Activated CD8-positive, alpha-beta memory T cell treated with anti-CD3 and anti-CD28 coated beads, Interleukin-2, amount 50 U/mL, for 24 hours (primary cell): ENCODE results near the gene PHETA2.
A peak's percentile ranks its signal among the peaks of the same experiment; 100 is the strongest.
"Not testable (repeated sequence)": the region's sequence is repeated elsewhere in the genome, so short reads cannot be mapped to it uniquely, and the experiment has no call there.

Experiments used
- DNase-seq: peaks from one replicate; pipeline ENCODE4 v3.0.0-alpha.2; 2020; ENCODE audit errors: extremely low read depth

Gene PHETA2

DNA sequence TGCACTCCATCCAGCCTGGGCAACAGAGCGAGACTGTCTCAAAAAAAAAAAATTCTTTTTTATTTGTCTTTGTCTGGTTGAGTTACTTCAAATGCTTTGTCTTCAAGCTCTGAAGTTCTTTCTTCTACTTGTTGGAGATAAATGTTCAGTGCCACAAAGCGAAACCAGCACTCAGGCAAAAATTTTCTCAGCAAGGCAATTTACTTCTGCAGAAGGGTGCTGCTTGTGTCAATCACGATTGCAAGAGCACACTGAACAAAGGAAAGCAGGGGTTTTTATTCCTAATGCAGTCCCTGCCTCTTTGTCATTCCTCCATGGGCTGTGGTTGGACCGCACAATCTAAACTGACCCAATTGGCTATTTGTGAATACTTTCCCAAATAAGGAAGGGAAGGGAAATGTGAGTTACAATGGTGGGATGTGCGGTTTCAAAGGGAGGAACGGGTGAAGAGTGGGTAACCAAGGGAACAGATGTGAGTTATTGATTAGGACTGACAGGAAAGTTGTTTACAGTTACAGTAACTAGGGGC is 30.3 kb downstream of the PHETA2 start:
- DNase-seq: not testable (repeated sequence)

DNA sequence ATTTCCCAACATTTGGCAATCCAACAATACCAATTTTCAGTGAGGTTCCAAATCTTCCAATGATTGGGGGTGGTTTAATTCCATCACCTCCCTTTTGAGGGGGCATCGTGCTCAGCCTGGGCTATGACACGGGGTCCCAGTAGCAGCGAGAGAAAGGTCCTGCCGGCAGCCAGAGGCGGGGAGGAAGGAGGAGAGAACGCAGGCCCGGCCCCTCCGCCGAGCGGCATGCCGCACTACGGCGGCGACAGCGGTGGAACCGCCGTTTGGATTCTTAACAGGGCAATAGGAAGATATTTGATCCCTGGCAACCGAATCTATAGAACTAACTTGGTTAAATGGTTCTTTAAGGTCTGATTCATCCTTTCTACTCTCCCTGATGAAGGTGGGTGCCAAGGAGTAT is 34.8 kb downstream of the PHETA2 start:
- no peak for DNase-seq

DNA sequence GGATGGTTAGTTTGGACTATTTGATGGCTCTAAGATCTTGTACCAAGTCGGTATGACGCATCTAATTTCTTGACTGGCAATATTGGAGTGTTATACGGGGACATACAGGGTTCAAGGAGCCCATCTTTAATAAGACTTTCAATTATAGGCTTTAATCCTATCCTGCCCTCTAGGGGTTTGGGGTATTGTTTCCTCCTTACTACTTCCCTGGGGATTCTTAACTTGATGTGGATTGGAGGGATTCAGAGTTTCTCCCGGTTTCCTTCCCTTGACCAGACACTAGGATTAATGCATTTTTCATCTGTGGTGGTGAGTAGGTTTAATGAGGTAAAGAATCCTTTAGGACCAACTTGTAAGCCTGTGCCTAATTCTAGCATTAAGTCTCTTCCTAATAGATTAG is 37.8 kb downstream of the PHETA2 start:
- no peak for DNase-seq

DNA sequence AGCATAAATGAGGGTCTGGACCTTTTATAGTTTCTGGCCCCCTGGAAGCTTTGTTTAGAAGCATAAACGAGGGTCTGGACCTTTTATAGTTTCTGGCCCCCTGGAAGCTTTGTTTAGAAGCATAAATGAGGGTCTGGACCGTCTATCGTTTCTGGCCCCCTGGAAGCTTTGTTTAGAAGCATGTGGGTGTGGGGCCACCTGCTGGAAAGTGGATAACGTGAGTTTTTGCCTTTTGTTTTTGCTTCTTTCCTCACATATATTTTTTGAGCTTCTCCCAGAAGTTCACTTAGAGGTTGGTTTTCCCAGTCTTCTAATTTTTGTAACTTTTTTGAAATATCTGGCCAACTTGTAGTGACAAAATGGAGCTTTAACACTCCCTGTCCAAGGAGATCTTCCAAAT is 38.7 kb downstream of the PHETA2 start:
- DNase-seq: not testable (repeated sequence)

DNA sequence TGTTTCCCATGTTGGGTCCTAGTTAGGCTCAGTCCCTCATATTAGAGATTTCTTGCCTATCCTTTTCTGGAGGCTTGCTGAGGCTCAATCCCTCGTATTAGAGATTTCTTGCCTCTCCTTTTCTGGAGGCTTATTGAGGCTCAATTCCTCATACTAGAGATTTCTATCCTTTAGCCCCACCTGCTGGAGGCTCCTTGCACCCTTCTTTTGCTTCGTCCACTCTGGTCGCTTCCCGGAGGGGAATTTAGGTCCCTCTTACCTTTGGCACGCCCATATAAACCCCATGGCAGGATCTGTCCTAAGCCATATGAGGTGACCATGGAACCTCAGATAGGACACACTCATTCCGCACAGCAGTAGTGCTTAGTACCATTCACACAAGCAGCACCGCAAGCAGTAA is 40.7 kb downstream of the PHETA2 start:
- DNase-seq: no peak

DNA sequence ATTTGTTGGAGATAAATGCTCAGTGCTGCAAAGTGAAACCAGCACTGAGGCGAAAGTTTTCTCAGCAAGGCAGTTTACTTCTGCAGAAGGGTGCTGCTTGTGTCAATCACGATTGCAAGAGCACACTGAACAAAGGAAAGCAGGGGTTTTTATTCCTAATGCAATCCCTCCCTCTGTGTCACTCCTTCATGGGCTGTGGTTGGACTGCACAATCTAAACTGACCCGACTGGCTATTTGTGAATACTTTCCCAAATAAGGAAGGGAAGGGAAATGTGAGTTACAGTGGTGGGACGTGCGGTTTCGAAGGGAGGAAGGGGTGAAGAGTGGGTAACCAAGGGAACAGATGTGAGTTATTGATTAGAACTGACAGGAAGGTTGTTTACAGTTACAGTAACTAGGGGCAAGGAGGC is 41.4 kb downstream of the PHETA2 start:
- not testable (repeated sequence) for DNase-seq

DNA sequence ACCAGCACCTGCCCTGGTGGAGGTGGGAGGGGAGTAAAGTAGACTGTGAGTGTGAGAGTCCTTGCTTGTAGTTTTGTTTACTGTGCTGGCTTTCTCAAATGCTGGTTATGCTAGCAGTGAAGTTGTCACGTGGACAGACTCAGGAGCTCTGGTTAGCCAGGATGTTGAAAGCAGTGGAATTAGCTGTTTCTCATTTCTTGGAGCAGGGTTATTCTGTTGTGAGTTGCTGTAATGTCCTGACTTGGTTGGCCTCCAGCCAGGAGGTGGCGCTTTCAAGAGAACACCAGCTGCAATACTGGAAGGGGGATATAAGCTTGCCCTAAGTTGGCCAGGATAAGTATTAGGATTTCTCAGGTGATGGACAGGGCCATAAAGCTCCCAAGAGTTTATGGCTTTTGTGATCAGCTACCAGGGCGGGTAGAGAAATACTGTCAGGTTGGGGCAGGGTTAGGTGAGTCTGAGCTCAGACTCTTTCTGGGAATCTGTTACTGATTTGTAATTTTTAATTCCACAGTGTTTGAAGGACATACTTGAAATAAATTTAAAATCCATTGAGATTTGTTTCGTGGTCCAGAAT is 42.9 kb downstream of the PHETA2 start:
- DNase-seq: no peak

DNA sequence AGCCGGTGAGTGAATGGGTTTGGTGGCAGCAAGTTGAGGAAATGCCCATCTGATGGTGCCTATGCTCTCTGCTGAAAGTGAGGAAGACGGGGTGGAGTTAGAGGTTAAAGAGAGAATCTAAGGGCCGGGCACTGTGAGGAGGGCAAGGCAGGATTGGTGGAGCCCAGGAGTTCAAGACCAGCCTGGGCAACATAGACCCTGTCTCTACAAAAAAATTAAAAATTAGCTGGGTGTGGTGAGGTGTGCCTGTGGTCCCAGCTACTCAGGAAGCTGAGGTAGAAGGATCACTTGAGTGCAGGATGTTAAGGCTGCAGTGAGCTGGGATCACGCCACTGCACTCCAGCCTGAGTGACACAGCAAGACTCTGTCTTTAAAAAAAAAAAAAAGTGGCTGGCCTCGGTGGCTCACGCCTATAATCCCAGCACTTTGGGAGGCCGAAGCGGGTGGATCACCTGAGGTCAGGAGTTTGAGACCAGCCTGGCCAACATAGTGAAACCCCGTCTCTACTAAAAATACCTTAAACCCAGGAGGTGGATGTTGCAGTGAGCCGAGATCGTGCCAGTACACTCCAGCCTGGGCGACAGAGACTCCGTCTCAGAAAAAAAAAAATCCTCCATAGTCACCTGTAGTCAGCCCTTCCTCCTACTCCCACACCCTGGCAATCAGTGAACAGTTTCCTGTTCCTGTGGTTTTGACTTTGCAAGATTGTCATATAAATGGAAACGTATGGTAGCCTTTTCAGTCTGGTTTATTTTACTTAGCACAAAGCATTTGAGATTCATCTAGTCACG is 46.4 kb downstream of the PHETA2 start:
- peak; percentile 17 for DNase-seq

DNA sequence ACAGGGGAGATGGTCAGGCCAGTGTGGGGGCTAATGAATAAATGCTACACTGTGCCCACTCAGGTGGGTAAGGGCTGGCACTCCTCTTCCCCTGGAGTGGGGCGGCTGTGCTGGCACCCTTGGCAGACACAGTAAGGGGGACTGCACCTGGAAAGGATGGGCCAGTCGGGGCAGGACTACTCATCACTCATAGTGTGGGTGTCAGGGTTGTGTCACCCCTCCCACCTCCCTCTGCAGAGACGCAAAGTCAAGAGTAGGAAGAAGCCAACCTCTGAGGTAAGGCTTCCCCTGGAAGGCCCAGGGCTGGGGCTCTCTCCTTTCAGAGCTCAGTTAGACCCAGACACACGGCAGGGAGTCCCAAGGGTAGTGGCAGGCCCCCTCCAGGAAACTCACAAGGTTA is 49.5 kb downstream of the PHETA2 start:
- not testable (repeated sequence) for DNase-seq

DNA sequence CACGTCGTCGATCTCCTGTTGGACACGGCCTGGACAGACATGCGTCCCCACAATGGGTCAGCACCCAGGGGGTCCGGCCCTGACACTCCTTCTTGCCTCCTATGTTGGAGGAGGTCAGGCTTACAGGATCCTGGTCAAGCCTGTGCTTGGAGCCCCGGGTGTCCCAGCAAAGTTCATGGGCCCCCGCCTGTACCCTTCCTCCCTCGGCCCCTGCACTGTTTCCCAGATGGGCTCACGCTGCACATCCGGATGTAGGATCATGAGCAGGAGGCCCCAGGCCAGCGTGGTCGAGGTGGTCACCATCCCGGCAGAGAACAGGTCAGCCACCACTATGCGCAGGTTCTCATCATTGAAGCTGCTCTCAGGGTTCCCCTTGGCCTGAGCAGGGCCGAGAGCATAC is 53.6 kb downstream of the PHETA2 start:
- DNase-seq: no peak

DNA sequence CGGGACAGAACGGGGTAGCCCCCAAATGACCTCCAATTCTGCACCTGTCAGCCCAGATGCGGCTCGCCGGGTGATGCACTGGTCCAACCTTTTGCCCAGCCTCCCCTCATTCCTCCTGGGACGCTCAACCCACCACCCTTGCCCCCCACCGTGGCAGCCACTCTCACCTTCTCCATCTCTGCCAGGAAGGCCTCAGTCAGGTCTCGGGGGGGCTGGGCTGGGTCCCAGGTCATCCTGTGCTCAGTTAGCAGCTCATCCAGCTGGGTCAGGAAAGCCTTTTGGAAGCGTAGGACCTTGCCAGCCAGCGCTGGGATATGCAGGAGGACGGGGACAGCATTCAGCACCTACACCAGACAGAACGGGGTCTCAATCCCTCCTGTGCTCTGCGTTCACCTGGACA is 54.0 kb downstream of the PHETA2 start:
- DNase-seq: not testable (repeated sequence)
